ENCODE measurements around the gene HIP1.
"Not testable (repeated sequence)": the region's sequence is repeated elsewhere in the genome, so short reads cannot be mapped to it uniquely, and the experiment has no call there.

HIP1 gene

GRCh38 chr7:75694638-75695399 is 43.9 kb downstream of the HIP1 start:
- TF ChIP-seq SUZ12 (IDR thresholded peaks at IDR 0.05) = no peak
- TF ChIP-seq SP1 (IDR thresholded peaks at IDR 0.05) = no peak
- no peak for TF ChIP-seq CTBP1 (IDR thresholded peaks at IDR 0.05; ENCODE audit: borderline replicate concordance)
- ChIA-PET CTCF (no interaction called here), POLR2A (no interaction called here)
- no peak for DNase-seq (ENCODE audit: extremely low spot score)

- POLR2A ChIA-PET; DNase-seq (ENCODE audit: extremely low spot score): not testable (repeated sequence)
- CTCF ChIA-PET = interaction anchor here (0.7 kb wide), 1 partner anchor 105 kb away, joined by 6 read pairs; no protein-coding TSS in a partner anchor
These were observed 45.1 kb downstream of the HIP1 start for GRCh38 chr7:75693668-75694067.

GRCh38 chr7:75691793-75692543 is 46.8 kb downstream of the HIP1 start:
- CTCF ChIA-PET = no interaction called here
- TF ChIP-seq PKNOX1 (IDR thresholded peaks at IDR 0.05) (no peak), BHLHE40 (IDR thresholded peaks at IDR 0.05; ENCODE audit: borderline replicate concordance) (no peak), HDGF (IDR thresholded peaks at IDR 0.05; ENCODE audit: borderline replicate concordance) (no peak), LEF1 (IDR thresholded peaks at IDR 0.05; ENCODE audit: borderline replicate concordance) (no peak), SUZ12 (IDR thresholded peaks at IDR 0.05) (no peak)
- DNase-seq (ENCODE audit: extremely low spot score) = no peak
- POLR2A ChIA-PET = no interaction called here

GRCh38 chr7:75690121-75690523 is 48.6 kb downstream of the HIP1 start:
- ChIA-PET CTCF (no interaction called here), POLR2A (no interaction called here)
- TF ChIP-seq ZNF384 (IDR thresholded peaks at IDR 0.05) (no peak), ELF4 (IDR thresholded peaks at IDR 0.05) (no peak), FOXK2 (IDR thresholded peaks at IDR 0.05) (no peak), FOXM1 (IDR thresholded peaks at IDR 0.05; ENCODE audit: borderline replicate concordance) (no peak), SUZ12 (IDR thresholded peaks at IDR 0.05) (no peak), TARDBP (IDR thresholded peaks at IDR 0.05) (no peak), NFRKB (IDR thresholded peaks at IDR 0.05) (no peak), ARNT (IDR thresholded peaks at IDR 0.05) (no peak)
- no peak for DNase-seq (ENCODE audit: extremely low spot score)

- no peak for DNase-seq (ENCODE audit: extremely low spot score)
- TF ChIP-seq TARDBP (IDR thresholded peaks at IDR 0.05) (no peak), FOXA1 (IDR thresholded peaks at IDR 0.05) (no peak), LEF1 (IDR thresholded peaks at IDR 0.05; ENCODE audit: borderline replicate concordance) (no peak), FOXK2 (IDR thresholded peaks at IDR 0.05) (no peak), L3MBTL2 (conservative IDR thresholded peaks at IDR 0.05) (no peak), BHLHE40 (IDR thresholded peaks at IDR 0.05; ENCODE audit: borderline replicate concordance) (no peak), ARNT (IDR thresholded peaks at IDR 0.05) (no peak), PKNOX1 (IDR thresholded peaks at IDR 0.05) (no peak), HDGF (IDR thresholded peaks at IDR 0.05; ENCODE audit: borderline replicate concordance) (no peak), SUZ12 (IDR thresholded peaks at IDR 0.05) (no peak), CTBP1 (IDR thresholded peaks at IDR 0.05; ENCODE audit: borderline replicate concordance) (no peak)
- ChIA-PET POLR2A (no interaction called here), CTCF (no interaction called here)
These were observed 49.3 kb downstream of the HIP1 start for GRCh38 chr7:75689246-75690099.

GRCh38 chr7:75688200-75689136 is 50.3 kb downstream of the HIP1 start:
- ChIA-PET POLR2A (no interaction called here), CTCF (no interaction called here)
- TF ChIP-seq FOXM1 (IDR thresholded peaks at IDR 0.05; ENCODE audit: borderline replicate concordance) (no peak), TARDBP (IDR thresholded peaks at IDR 0.05) (no peak), ZNF384 (IDR thresholded peaks at IDR 0.05) (no peak)
- DNase-seq (ENCODE audit: extremely low spot score) = no peak

Measured in HEK293T (cell line).